ENCODE results near the gene BIRC2. TPM values are rescaled to one million over a fixed set of nuclear protein-coding genes. Genes with fewer than 3 reads are reported as not detected.

BIRC2 gene
- total RNA-seq, 1 experiment from 2014 or later: 28.2 TPM

- no CpG with 5 or more reads among the region's 2 CpGs for WGBS (ENCODE audit: extremely low coverage, insufficient read length, low lambda C conversion rate)
- no peak overlapping the region for H3K23ac ChIP-seq (ENCODE audit: insufficient read length, low read depth, low read length)
- no peaks in the 10 kb centered on the region for H3K79me2 ChIP-seq (ENCODE audit: insufficient read depth, low read length)
These were observed 73.5 kb downstream of the BIRC2 start for GRCh38 chr11:102420547-102420946.

More at GRCh38 chr11:102420547-102420946, 73.5 kb downstream of the BIRC2 start:
- H4K8ac ChIP-seq (replicated peaks; ENCODE audit: insufficient read length, low read depth, low read length): no peak overlapping the region
- Mint-ChIP-seq H3K4me3 (no peak overlapping the region), H3K4me1 (no peaks in the 10 kb centered on the region), H3K27ac (no peak overlapping the region), H3K9me3 (peaks cover 15 to 20% of the 10 kb centered on the region in 2 experiments), H3K27me3 (ENCODE audit: low read depth) (no peaks in the 10 kb centered on the region), H3K36me3 (ENCODE audit: insufficient read depth in 1 of 3, low read depth in 3 of 3) (peaks cover 13 to 33% (median 28%) of the 10 kb centered on the region in 3 experiments)
- no peaks in the 10 kb centered on the region for H3K9me3 ChIP-seq (ENCODE audit: control insufficient read depth, low read depth, low read length)
- H3K18ac ChIP-seq (ENCODE audit: insufficient read length, low read depth, low read length): no peak overlapping the region
- H3K79me1 ChIP-seq (ENCODE audit: insufficient read depth, low read depth, low read length, poor library complexity, severe bottlenecking): no peaks in the 10 kb centered on the region
- TF ChIP-seq CTCF (conservative IDR thresholded peaks at IDR 0.05): no peak
- H3K4me2 ChIP-seq (ENCODE audit: insufficient read depth, insufficient read length, low read length): no peak overlapping the region
- H3T11ph ChIP-seq (ENCODE audit: low read length): no peak overlapping the region
- no peak for DNase-seq
- H2BK15ac ChIP-seq (ENCODE audit: low read depth, low read length): no peak overlapping the region
- no peaks in the 10 kb centered on the region for H3K4me1 ChIP-seq (ENCODE audit: insufficient read depth, low read length)
- no peak overlapping the region for H2AFZ ChIP-seq (ENCODE audit: low read length)
- no peak overlapping the region for H3K9ac ChIP-seq (ENCODE audit: extremely low read depth, insufficient read length, low read length)
- H3K27me3 ChIP-seq (ENCODE audit: insufficient read depth, low read length): no peaks in the 10 kb centered on the region
- H2BK20ac ChIP-seq (ENCODE audit: low read depth, low read length, poor library complexity, severe bottlenecking): no peak overlapping the region
- no peaks in the 10 kb centered on the region for H4K20me1 ChIP-seq (ENCODE audit: control insufficient read depth, insufficient read depth, insufficient read length)
- no peak overlapping the region for H2BK120ac ChIP-seq (ENCODE audit: low read depth, low read length, poor library complexity, severe bottlenecking)
- H2BK5ac ChIP-seq (ENCODE audit: insufficient read length, low read length): no peak overlapping the region
- no peak overlapping the region for H4K91ac ChIP-seq (ENCODE audit: insufficient read length, low read depth, low read length)
- no peaks in the 10 kb centered on the region for H3K23me2 ChIP-seq (ENCODE audit: insufficient read length, low read depth, low read length, poor library complexity, severe bottlenecking)
- H3K27ac ChIP-seq (ENCODE audit: insufficient read length, low read depth, low read length): no peak overlapping the region
- no peak overlapping the region for H2AK5ac ChIP-seq (ENCODE audit: insufficient read length, low read length)
- no peak overlapping the region for H3K4ac ChIP-seq (ENCODE audit: low read depth, low read length)
- H3K14ac ChIP-seq (ENCODE audit: insufficient read depth, low read length): no peak overlapping the region
- H2BK12ac ChIP-seq (ENCODE audit: insufficient read length, low read depth, low read length): no peak overlapping the region
- H3K56ac ChIP-seq (ENCODE audit: insufficient read length, low read depth, low read length): no peak overlapping the region
- no peak overlapping the region for H4K5ac ChIP-seq (ENCODE audit: insufficient read length, low read depth, low read length)
